HFFc6 (cell line): Measurements from ENCODE around the gene DLG3. TPM values are rescaled to one million over a fixed set of nuclear protein-coding genes. Genes with fewer than 3 reads are reported as not detected.

ENCODE experiments used
- DNase-seq: peaks from one replicate; pipeline ENCODE4 v3.0.0-alpha.2; 2018
- H3K27ac Mint-ChIP-seq: 2 replicates; pipeline ENCODE4 v1.8.0; 2020; ENCODE audit warnings: mild to moderate bottlenecking, mixed read lengths
- H3K27me3 Mint-ChIP-seq: 2 replicates; pipeline ENCODE4 v1.8.0; 2021; ENCODE audit warnings: mild to moderate bottlenecking, moderate library complexity, mixed read lengths; ENCODE audit not compliant: insufficient read depth
- H3K36me3 Mint-ChIP-seq: 2 replicates; pipeline ENCODE4 v1.8.0; 2021; ENCODE audit warnings: low read depth, mixed read lengths
- H3K4me1 Mint-ChIP-seq: 2 replicates; pipeline ENCODE4 v1.8.0; 2020; ENCODE audit warnings: low read depth, mixed read lengths
- H3K4me3 Mint-ChIP-seq: 2 replicates; pipeline ENCODE4 v1.8.0; 2020; ENCODE audit warnings: mild to moderate bottlenecking, moderate library complexity, mixed read lengths
- H3K9me3 Mint-ChIP-seq: 2 replicates; pipeline ENCODE4 v1.8.0; 2020; ENCODE audit warnings: mild to moderate bottlenecking, mixed read lengths
- CTCF ChIP-seq: fragments of 200-600 bp; sonication (generic); IDR thresholded peaks from 2 replicates; pipeline ENCODE4 v1.5.0; 2021; ENCODE audit warnings: antibody characterized with exemption, mild to moderate bottlenecking
- total RNA-seq, 6 experiments: library from RNA; stranded (reverse); fragmentation: NEBNext Ultra II Directional; extraction: Animal tissue kit (Norgen Biotek cat#: 25700); gene quantifications; 2 replicates in 1 of 6; 3 replicates in 5 of 6; pipeline ENCODE4 v1.2.3, GENCODE V29; 2021

The DLG3 gene
- total RNA-seq, 6 experiments from 2014 or later = 9.2 to 11.3 (median 9.8) TPM

GRCh38 chrX:70439016-70439415 is 5.6 kb upstream of the DLG3 start:
- Mint-ChIP-seq H3K4me3 (no peak overlapping the region), H3K4me1 (peaks cover 32% of the 10 kb centered on the region), H3K27ac (peak overlapping the region; percentile 49; the same call in 1 of the 2 replicates), H3K27me3 (no peaks in the 10 kb centered on the region; the same call in 1 of the 2 replicates), H3K36me3 (peaks cover 10% of the 10 kb centered on the region; the same call in 1 of the 2 replicates), H3K9me3 (no peaks in the 10 kb centered on the region)
- TF ChIP-seq CTCF = no peak
- DNase-seq = no peak

- Mint-ChIP-seq H3K27ac (no peak overlapping the region), H3K4me3 (no peak overlapping the region), H3K9me3 (no peaks in the 10 kb centered on the region), H3K27me3 (peaks cover 6% of the 10 kb centered on the region), H3K4me1 (peaks cover 23% of the 10 kb centered on the region), H3K36me3 (peaks cover 10% of the 10 kb centered on the region; the same call in 1 of the 2 replicates)
- no peak for DNase-seq
- no peak for TF ChIP-seq CTCF
Observed at GRCh38 chrX:70442224-70442623, 2.4 kb upstream of the DLG3 start.

- Mint-ChIP-seq H3K27ac (no peak overlapping the region), H3K9me3 (no peaks in the 10 kb centered on the region), H3K4me1 (no peaks in the 10 kb centered on the region), H3K4me3 (peak overlapping the region; percentile 68), H3K27me3 (peaks cover 11% of the 10 kb centered on the region), H3K36me3 (no peaks in the 10 kb centered on the region)
- no peak for TF ChIP-seq CTCF
- DNase-seq = no peak
Observed at GRCh38 chrX:70444946-70445656, 466 bp downstream of the DLG3 start.

GRCh38 chrX:70445951-70446350 is 1.3 kb downstream of the DLG3 start:
- H3K4me1 Mint-ChIP-seq = no peaks in the 10 kb centered on the region
- H3K27me3 Mint-ChIP-seq = peaks cover 11% of the 10 kb centered on the region
- H3K9me3 Mint-ChIP-seq = no peaks in the 10 kb centered on the region
- DNase-seq = no peak
- H3K36me3 Mint-ChIP-seq = no peaks in the 10 kb centered on the region
- no peak overlapping the region for H3K27ac Mint-ChIP-seq
- peak overlapping the region; percentile 39; the same call in 1 of the 2 replicates for H3K4me3 Mint-ChIP-seq
- TF ChIP-seq CTCF = no peak

GRCh38 chrX:70446380-70447350 is 2.0 kb downstream of the DLG3 start:
- TF ChIP-seq CTCF = no peak
- H3K9me3 Mint-ChIP-seq = no peaks in the 10 kb centered on the region
- H3K4me3 Mint-ChIP-seq = no peak overlapping the region
- DNase-seq = no peak
- H3K27me3 Mint-ChIP-seq = peaks cover 11% of the 10 kb centered on the region
- H3K36me3 Mint-ChIP-seq = no peaks in the 10 kb centered on the region
- no peak overlapping the region for H3K27ac Mint-ChIP-seq
- no peaks in the 10 kb centered on the region for H3K4me1 Mint-ChIP-seq
